GM10248 (cell line): ENCODE results near the gene MIER3.

Experiments used
- CTCF ChIA-PET: fragments of 300-600 bp; sonication (Branson Sonifier 250); formaldehyde crosslinking; extraction: SDS; loops from one replicate; lab custom pipeline; 2021; ENCODE audit warnings: antibody characterized with exemption; lab: Yijun Ruan, JAX
- POLR2A ChIA-PET: fragments of 350-650 bp; sonication (Branson Sonifier 250); formaldehyde crosslinking; extraction: SDS; loops from one replicate; lab custom pipeline; 2020; ENCODE audit warnings: antibody characterized with exemption; lab: Yijun Ruan, JAX
- DNase-seq: peaks from one replicate; pipeline ENCODE4 v3.0.0; 2012; ENCODE audit errors: extremely low spot score
- TF ChIP-seq, protein P1 (sequence below): IDR thresholded peaks from 2 replicates; pipeline ENCODE4 v1.5.1; 2012; ENCODE audit warnings: mild to moderate bottlenecking, low read depth; ENCODE audit errors: extremely low read depth, missing control alignments, control extremely low read depth

MIER3 gene

DNA sequence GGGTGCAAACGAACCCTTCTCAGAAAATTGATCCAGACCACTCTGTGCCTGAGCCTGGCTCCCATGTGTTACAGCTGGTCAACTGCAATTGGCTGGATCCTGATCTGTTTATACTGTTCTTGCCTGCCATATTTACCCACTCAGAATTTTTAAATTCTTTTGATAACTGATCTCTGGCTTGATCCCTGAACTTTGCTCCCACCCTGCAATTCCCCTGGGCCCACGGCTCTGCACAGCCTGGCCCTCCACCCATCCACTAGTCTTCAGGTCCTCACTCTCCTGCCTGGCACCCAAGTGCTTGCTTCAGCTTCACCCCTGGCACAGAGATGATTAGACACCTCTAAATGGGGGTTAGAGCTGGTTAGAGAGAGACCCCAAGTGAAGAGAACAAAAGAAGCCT, 25.9 kb upstream of the MIER3 start:
- ChIA-PET CTCF (no interaction called here), POLR2A (no interaction called here)
- TF ChIP-seq, protein P1, sequence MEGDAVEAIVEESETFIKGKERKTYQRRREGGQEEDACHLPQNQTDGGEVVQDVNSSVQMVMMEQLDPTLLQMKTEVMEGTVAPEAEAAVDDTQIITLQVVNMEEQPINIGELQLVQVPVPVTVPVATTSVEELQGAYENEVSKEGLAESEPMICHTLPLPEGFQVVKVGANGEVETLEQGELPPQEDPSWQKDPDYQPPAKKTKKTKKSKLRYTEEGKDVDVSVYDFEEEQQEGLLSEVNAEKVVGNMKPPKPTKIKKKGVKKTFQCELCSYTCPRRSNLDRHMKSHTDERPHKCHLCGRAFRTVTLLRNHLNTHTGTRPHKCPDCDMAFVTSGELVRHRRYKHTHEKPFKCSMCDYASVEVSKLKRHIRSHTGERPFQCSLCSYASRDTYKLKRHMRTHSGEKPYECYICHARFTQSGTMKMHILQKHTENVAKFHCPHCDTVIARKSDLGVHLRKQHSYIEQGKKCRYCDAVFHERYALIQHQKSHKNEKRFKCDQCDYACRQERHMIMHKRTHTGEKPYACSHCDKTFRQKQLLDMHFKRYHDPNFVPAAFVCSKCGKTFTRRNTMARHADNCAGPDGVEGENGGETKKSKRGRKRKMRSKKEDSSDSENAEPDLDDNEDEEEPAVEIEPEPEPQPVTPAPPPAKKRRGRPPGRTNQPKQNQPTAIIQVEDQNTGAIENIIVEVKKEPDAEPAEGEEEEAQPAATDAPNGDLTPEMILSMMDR = no peak
- no peak for DNase-seq

DNA sequence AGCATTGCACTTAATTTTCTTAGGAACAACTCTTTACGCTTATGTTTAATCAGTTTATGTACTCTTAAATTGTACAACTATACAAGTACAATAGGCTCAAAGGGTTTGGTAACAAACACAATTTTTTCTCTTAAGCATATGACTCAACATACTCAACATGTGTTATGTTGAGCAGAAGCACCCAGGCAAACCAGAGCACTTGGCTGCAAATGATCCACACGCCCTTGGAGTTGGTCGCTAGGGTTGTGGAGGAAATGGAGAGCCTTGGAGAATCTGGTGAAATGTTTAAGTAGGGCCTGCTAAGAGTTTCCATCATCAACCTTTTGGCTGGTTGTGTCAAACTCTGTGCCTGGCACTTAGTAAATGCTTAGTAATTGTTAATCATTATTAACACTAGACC, 25.1 kb upstream of the MIER3 start:
- CTCF ChIA-PET = no interaction called here
- POLR2A ChIA-PET = no interaction called here
- TF ChIP-seq, protein P1 = no peak
- DNase-seq = no peak

DNA sequence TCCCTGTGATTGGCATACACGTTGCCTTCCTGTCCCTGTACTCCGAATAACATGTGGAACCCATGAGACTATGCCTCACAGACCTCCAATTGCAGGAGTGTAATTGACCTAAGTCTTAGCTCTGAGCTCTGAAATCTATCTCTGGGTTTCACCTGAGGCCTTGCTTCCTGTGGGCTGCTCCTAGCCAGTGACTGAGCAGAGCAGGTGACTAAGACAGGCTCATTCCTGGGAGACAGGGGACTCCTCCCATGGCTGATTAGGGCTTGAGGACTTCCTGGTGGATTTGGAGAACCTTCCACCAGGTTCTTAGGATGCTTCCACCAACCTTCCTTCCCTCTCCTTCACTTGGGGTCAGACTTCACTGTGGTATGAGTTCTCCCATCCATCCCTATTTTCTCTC, 22.3 kb upstream of the MIER3 start:
- TF ChIP-seq, protein P1 = no peak
- ChIA-PET POLR2A (no interaction called here), CTCF (no interaction called here)
- DNase-seq = no peak

DNA sequence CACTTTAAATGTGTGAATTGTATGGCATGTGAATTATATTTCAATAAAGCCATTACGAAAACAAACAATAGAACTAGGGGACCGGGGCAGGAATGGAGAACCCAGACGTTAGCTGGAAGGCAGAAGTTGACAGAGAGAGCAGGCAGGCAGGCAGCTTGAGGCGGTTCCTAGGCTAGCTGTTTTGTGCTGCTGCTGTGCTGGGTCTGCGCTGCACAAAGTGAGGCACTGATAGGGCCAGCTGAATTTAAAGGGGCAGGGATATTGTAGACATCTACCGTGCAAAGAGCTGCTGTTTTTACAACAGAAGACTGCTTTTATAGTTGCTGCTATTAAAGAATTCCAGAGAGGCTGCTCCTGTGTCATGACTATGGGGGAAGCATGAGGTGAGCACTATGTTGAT, 21.6 kb upstream of the MIER3 start:
- TF ChIP-seq, protein P1 = no peak
- ChIA-PET CTCF (no interaction called here), POLR2A (no interaction called here)
- DNase-seq = no peak

DNA sequence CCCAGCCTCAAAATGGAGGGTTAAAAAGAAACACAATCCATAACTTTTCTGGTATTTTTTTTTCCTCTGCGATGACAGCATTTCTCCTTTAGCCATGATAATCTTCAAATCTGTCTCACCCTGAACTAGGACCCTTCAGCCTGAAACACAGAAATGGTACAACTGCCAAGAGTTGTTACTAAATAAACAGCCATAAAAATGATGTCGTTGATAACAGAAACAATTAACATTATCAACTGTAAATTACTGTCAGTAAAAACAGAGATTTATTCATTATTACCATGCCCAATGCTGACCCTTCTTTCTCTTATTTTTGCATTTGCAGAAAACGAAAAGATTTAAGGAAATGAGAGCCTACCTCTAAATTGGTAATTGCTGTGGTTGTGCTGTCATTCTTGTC, 19.4 kb upstream of the MIER3 start:
- POLR2A ChIA-PET = no interaction called here
- DNase-seq = no peak
- TF ChIP-seq, protein P1 = no peak
- CTCF ChIA-PET = interaction anchor here (1.2 kb wide), 1 partner anchor 15 kb away, joined by 3 read pairs; no protein-coding TSS in a partner anchor

DNA sequence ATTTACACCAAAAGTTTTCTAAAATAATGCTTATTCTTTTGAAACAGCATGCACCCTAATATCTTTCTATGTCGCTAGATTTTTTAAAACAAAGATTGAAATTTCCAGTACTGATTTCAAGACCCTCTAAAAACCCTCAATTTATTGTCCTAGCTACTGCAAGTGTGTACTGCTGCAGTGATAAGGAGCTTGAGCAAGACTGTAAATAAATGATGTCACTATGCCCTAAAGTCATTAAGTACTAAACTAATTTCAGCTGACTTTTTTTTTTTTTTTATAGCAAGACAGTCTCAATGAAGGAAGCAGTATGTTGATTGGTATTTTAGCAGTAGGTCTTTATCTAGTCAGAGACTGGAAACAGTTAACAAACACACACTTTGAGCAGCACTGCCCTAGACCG, 12.2 kb upstream of the MIER3 start:
- ChIA-PET POLR2A (no interaction called here), CTCF (interaction anchor here (0.7 to 0.8 kb wide), 2 partner anchors 9 to 15 kb away, joined by 3 read pairs; no protein-coding TSS in a partner anchor)
- no peak for DNase-seq
- TF ChIP-seq, protein P1 = no peak

DNA sequence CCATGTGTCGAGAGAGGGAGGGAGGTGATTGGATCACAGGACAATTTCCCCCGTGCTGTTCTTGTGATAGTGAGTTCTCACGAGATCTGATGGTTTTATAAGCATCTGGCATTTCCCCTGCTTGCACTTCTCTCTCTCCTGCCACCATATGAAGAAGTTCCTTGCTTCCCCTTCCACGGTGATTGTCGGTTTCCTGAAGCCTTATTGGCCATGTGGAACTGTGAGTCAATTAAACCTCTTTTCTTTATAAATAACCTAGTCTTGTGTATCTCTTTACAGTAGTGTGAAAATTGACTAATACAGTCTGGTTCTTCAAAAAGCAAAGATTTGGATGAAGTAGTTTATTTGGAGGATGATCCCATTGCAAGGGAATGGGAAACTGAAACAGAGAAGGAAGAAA, 11.3 kb upstream of the MIER3 start:
- TF ChIP-seq, protein P1 = no peak
- POLR2A ChIA-PET = interaction anchor here (0.5 kb wide), 1 partner anchor 13 kb away, joined by 3 read pairs; no protein-coding TSS in a partner anchor
- DNase-seq = no peak
- CTCF ChIA-PET = interaction anchor here (1.2 kb wide), 1 partner anchor 56 kb away, joined by 3 read pairs; no protein-coding TSS in a partner anchor
